GM12875 (cell line): ENCODE results near the gene BEGAIN.

Experiments
- H3K4me3 ChIP-seq: one replicate; pipeline ENCODE4 v1.5.1; 2011; ENCODE audit warnings: low read depth, low read length, control low read depth
- CTCF ChIP-seq: IDR thresholded peaks from 2 replicates; pipeline ENCODE4 v1.5.1; 2011; ENCODE audit warnings: low read depth, mild to moderate bottlenecking, control low read depth, inconsistent platforms, low read length, moderate library complexity, borderline replicate concordance; ENCODE audit not compliant: insufficient read depth

BEGAIN gene

GRCh38 chr14:100533656-100534485 is 53.3 kb downstream of the BEGAIN start:
- no peak overlapping the region for H3K4me3 ChIP-seq

GRCh38 chr14:100532906-100533655 is 54.1 kb downstream of the BEGAIN start:
- no peak for TF ChIP-seq CTCF
- H3K4me3 ChIP-seq, result no peak overlapping the region

More at GRCh38 chr14:100533656-100534485, 53.3 kb downstream of the BEGAIN start:
- TF ChIP-seq CTCF, result no peak

DNA sequence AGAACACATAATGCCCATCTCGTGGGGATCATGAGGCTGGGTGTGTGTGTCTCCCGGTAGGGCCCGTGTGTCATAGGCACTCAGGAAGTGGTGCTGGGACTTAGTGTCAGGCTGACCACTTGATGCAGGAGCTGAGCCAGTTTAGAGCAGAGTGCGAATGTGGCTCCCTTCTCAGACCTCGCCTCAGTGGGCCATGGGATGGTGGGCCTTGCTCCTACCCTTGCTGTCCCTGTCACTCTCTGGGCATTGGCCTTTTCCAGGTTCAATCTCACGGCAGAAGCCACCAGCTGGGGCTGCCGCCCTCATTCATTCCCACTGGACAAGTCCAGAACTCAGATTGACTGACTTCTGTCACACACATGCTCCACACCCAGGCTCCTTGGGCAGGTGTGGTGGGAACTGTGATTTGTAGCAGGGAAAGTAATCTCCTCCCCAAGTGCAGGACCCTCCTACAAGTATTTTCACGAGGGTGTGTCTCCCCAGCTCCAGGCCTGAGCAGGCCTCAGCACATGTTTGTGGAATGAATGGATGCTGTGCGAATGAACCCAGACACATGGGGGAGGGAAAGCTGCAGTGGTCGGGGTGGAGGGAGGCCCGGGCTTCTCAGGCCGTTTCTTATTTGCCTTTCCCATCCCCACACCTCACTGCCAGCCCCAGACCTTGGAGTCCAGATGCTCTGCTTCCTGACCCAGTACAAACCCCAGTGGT is 54.9 kb downstream of the BEGAIN start:
- no peak overlapping the region for H3K4me3 ChIP-seq
- TF ChIP-seq CTCF, result no peak

DNA sequence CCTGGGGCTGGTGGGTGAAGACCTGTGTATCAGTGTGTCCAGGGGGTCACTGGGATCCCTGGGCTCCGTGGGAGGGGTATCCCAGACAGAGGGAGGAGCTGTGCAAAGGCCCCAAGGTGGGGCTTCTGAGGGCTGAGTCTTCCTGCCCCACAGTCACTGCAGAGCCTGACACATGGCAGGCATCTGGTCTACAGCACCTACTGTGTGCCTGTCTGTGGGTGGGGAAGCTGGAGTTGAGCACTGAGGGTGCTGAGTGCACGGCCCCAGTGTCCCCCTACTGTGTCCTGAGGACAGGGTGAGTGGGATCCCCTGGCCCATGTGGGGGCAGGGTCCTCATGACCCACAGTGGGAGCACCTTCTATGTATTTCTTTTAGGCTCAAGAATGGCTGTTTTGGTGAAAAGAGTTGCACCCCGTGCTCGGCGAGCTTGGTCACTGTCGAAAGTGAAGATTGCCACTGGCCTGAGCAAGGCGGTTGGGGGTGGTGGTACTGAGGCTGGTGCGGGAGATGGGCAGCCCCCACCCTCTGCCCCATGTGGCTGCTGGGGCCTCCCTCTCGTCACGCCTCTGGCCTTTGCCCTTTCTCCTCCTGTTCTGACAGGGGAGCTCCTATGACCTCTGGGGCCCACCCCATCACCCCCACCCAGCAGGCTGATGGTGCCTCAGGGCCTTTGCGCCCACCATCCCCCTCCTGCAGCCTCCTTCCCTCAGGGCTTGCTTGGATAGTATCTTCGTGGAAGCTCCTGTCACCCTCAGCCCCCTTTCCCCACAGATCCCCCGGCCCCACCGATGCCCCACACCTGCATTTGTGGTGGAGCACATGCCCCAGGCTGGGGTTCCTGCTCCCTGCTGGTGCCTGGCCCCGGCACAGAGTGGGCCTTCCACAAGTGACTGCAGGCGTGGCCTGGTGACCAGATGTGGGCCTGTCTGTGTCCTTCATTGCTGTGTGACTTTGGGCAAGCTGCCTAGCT is 55.8 kb downstream of the BEGAIN start:
- no peak overlapping the region for H3K4me3 ChIP-seq
- TF ChIP-seq CTCF, result no peak

GRCh38 chr14:100530270-100531072 is 56.7 kb downstream of the BEGAIN start:
- H3K4me3 ChIP-seq, result no peak overlapping the region
- no peak for TF ChIP-seq CTCF

DNA sequence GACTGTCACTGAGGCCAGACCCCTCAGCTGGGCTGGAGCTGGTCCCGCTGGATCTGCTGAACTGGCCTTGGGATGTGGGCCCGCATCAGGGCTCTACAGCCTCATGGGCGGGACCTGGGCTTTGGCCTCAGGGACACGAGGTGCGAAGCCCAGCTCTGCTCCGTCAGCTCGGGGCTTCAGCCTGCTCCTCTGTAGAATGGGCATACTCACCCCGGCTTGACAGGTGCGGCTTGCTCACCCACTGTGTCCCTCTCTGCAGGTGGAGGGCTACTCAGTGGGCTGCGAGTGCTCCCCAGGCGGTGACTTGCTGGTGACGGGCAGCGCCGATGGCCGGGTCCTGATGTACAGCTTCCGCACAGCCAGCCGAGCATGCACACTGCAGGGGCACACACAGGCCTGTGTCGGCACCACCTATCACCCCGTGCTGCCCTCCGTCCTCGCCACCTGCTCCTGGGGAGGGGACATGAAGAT is 57.6 kb downstream of the BEGAIN start:
- no peak overlapping the region for H3K4me3 ChIP-seq
- TF ChIP-seq CTCF, result no peak
